Measurements from ENCODE around the gene AGO3.
A peak's percentile ranks its signal among the peaks of the same experiment; 100 is the strongest.

The AGO3 gene

GRCh38 chr1:36080801-36081200, 149.9 kb downstream of the AGO3 start:
- no peak for DNase-seq

GRCh38 chr1:36081926-36082485, 151.1 kb downstream of the AGO3 start:
- DNase-seq: no peak

- no peak for DNase-seq
Observed at GRCh38 chr1:36083219-36083618, 152.3 kb downstream of the AGO3 start.

GRCh38 chr1:36083635-36084496, 153.0 kb downstream of the AGO3 start, which contains the start of gene TEKT2:
TEKT2 (plus strand) TSS chr1:36084094; CDS start chr1:36084922, 828 bp downstream.
- peak in 46 of 58 donors; percentile 17 to 77 (median 46) for DNase-seq

- DNase-seq: no peak
Observed at GRCh38 chr1:36084497-36085115, 153.7 kb downstream of the AGO3 start.

- no peak for DNase-seq
Observed at GRCh38 chr1:36085126-36085525, 154.2 kb downstream of the AGO3 start.

GRCh38 chr1:36085686-36086526, 155.0 kb downstream of the AGO3 start:
- no peak for DNase-seq

GRCh38 chr1:36086529-36087232, 155.8 kb downstream of the AGO3 start:
- DNase-seq: no peak

GRCh38 chr1:36087233-36088123, 156.6 kb downstream of the AGO3 start:
- DNase-seq: no peak

GRCh38 chr1:36088265-36088576, 157.3 kb downstream of the AGO3 start:
- DNase-seq: no peak

- DNase-seq: peak in 57 of 58 donors; percentile 49 to 93 (median 79)
Observed at GRCh38 chr1:36088577-36089392, 157.9 kb downstream of the AGO3 start, which contains the start of gene ADPRS. ADPRS (plus strand) TSS chr1:36088892; CDS start chr1:36088905, 13 bp downstream.

GRCh38 chr1:36089393-36090121, 158.7 kb downstream of the AGO3 start:
- DNase-seq: no peak

GRCh38 chr1:36091141-36091540, 160.2 kb downstream of the AGO3 start:
- DNase-seq: no peak

- DNase-seq: no peak
Observed at GRCh38 chr1:36091698-36092097, 160.8 kb downstream of the AGO3 start.

- no peak for DNase-seq
Observed at GRCh38 chr1:36092166-36092797, 161.4 kb downstream of the AGO3 start.

- no peak for DNase-seq
Observed at GRCh38 chr1:36092798-36093185, 161.9 kb downstream of the AGO3 start.

GRCh38 chr1:36093226-36093625, 162.3 kb downstream of the AGO3 start:
- DNase-seq: peak in 4 of 58 donors; percentile 38 to 70 (median 53)

All from anterior cingulate cortex (tissue), 58 donors.